Endometrial microvascular endothelial cells (primary cell): ENCODE results near the gene DNAJC30. TPM values are rescaled to one million over a fixed set of nuclear protein-coding genes. Genes with fewer than 3 reads are reported as not detected.
"Not testable (repeated sequence)": the region's sequence is repeated elsewhere in the genome, so short reads cannot be mapped to it uniquely, and the experiment has no call there.

Source experiments
- in situ Hi-C: cut with HindIII; loops from 2 replicates; pipeline ENCODE4 v1.10.0; 2017; ENCODE audit warnings: low sequenced_read_pairs, low pct_unique_long_range_greater_than_20kb; ENCODE audit errors: inconsistent ontology term
- total RNA-seq: library from RNA; depleted of rRNA; stranded (reverse); fragments of >200 nt; gene quantifications from one replicate; pipeline ENCODE4 v1.2.3, GENCODE V29; 2015; ENCODE audit errors: inconsistent ontology term

DNAJC30 gene
- total RNA-seq, 1 donor from 2014 or later = 5.0 TPM

DNA sequence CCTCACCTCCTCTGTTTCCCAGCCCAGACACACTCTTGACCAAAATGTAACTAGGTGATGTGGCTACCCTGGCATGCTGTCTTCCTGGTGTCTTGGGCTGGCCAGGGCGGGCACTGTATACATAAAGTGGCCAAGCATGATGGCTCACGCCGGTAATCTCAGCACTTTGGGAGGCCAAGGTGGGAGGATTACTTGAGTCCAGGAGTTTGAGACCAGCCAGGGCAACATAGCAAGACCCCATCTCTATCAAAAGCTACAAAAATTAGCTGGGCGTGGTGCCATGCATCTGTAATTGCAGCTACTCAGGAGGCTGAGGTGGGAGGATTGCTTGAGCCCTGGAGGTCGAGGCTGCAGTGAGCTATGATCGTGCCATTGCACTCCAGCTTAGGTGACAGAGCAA is 30.1 kb upstream of the DNAJC30 start:
- in situ Hi-C loops = not testable (repeated sequence)

DNA sequence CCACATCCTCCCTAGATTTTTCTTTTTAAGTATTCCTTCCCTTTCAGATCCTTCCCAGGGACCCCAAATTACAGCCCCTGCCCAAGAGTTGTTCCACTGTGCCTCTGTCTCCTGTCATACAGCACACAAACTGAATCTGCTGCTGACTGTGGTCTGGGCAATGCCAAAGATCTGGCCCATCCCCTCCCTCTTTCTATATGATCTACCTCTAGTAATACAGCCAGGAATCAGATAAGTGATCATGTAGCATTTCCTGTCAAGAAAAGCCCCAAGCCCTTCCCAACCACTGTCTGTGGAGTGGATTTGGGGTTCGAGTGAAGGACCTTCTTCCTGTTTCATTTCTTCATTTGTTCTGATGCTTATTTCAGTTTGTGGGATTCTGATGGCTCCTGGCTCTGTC is 29.5 kb upstream of the DNAJC30 start:
- in situ Hi-C loops = no loop called here

DNA sequence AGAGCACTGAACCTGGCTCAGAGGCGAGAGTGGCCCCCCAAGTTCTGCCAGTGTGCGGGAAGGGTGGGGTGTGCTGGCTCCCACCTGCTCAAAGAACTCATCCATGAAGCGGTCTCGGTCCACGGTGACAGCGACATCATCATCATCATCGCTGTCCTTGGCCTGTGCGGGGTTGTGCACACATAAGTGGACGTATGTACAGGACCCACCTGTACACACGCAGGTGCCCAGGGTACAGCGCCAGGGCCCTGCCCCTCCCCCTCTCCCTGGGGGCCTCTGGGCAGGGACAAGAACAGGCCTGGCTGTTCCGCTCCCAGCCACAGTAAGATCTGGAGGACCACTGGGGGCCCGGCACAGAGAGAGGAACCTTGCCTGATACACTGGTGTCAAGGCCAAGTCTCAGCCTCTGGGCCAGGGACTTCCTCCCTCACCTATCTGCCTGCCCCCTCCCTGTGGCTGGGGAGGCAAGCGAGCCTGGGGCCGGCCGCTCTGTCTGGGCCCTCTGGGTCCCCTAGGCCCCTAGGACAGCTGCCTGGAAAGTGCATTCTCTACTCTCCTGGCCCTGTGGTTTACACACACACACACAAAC is 25.8 kb upstream of the DNAJC30 start:
- in situ Hi-C loops = no loop called here

DNA sequence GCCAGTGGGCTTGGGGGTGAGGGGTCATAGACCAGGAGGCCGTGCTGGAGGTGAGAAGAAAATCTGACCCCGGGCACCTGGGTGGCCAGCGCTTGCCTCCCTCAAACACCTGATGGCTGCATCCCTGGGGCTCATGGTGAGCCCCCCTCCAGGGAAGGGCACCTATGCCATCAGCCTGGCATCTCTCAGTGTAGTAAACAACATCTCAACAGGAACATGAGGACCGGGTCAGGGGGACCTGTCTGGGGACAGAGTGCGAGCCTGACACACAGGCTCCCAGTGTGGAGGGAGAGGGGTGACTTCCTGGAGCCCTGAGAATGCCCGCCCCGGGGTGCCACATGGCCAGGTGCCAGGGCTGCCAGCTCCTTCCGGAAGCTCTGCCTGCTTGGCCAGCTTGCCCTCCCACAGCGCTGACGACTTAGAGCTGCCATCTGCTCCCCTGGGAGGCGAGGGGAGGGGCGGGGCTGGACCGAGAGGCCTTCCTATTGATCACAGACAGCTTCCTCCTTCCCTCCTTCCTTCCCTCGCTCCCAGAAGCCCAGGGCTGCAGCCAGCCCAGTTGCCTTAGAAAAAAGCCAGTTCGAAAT is 23.9 kb upstream of the DNAJC30 start:
- in situ Hi-C loops = no loop called here

DNA sequence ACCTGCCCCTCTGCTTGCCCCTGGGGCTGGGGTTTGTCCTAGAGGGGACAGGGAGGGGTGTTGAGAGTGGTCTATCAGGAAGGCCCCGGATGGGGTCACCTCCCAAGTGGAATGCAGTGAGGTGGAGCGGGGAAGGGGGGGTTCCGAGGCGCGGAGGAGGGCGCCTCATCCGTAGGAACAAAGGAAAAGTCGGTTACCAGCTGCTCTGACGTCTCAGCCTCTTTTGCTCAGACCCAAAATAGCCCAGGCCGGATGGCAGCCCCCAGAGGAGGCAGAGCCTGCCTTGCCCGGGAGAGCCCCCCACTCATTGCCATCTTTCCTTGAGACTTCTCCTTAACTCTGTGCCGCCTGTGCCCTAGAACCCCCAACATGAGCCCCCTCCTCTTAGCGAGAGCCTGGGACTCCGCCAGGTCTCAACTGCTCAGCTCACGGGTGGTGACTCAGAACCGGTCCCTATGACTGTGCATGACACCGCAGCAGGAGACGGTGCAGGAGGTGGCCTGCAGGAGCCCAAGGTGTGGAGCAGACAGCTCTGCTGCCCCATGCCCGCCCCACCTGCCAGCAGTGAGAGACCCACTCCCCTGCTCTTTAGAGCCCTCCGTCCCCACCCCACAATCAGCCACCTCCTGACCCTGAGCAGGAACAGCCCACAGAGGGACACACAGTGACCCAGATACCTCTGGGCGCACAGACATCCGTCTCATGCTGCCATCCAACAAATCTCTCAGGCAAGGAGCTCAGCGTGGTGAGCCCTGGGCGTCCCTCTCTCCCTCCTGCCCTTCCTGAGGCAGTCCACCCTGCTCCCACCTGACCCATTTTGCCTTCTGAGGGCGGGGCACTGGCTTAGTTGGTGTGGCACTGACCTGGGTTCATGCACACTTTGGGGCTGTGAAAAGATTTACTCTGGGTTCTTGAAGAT is 23.1 kb upstream of the DNAJC30 start:
- in situ Hi-C loops = no loop called here

DNA sequence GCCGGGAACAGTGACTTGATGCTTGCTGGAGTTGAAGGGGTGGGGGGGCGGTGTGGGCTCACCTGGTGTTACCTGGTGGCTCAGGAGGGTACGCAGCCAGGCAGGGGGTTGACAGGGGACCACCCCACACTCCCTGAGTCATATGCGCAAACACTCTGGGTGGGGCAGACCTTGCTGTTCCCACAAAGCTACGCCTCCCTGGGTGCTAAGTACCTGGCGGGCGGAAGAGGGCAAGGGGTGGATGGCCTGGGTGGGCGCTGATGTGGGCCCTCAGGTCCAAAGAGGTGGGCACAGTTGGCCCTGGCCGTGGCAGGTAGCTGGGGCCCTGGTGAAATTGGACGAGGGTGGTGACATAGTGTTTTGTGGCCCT is 22.3 kb upstream of the DNAJC30 start:
- in situ Hi-C loops = no loop called here

DNA sequence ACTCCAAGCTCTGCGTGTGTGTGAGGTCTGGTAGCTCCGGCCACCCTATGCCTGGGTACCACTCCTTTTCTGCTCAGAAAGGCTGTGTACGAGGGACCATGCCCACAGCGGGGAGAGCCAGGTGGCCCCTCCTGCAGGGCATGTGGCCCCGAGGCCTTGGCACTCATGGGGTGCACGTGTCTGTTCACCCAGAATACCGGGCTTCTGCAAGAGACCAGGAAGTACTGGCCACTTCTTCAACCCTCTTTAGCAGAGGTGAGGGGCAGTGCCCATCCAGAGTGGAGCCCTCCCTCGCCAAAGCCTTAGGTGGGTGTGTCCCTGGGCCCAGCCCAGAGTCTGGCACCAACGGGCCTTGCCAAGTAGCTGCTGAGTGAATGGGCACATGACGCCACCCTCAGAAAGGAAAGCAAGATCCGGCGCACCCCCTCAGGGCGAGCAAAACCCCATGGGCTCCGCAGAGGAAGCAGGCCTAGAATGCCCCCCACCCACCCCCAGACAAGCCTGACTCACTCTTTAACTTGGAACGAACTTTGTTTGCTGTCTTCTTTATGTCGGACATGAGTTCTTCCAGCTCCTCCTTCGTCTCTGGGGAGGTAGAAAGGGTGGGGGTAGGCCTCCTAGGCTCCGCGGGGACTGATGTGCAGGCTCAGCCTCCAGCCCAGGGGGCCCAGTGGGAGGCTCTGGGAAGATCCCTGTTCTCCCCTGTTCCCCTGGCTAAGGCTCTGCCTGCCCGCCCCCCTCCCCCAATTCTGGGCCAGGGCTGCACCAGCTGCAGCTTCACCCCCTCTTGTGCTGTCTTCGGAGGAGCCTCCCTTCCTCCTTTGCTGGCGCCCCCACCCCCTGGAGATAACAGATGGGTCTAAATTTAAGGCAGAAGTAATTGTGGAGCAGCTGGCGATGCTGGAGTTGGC is 21.6 kb upstream of the DNAJC30 start:
- in situ Hi-C loops = no loop called here

DNA sequence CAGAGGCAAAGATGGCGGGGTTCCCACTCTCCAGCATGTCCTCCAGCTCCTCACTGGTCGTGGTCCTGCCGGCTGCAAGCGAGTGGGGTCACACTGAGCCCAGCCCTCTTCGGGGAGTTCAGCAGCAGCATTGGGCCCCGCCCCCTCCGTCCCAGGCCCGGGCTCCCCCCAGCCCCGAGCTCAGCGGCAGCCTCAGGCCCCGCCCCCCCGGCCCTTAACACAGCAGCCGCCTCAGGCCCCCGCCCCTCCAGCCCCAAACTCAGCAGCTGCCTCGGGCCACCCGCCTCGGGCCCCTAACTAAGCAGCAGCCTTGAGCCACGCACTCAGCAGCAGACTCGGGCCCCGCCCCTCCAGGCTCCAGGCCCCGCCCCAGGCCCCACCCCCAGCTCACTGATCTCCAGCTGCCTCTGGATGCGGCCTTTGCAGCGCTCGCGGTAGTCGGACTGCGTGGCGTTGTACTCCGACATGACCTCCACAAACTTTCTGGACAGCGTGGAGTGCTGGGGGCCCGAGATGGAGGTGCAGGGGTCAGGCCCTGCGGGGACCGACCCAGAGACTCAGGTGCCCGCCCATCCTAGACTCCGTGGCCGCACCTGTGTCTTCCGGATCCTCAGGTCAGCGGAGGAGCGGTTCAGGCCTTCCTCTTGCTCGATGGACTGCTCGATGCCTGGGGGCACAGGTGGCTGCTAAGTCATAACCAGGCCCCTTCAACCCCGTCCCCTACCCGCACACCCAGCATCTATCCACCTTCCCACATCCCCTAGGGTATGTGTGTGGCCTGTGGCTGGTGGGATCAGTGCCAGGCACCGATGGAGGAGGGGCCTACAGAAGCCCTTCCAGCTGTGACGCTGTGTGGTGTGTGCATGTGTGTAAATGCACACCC is 20.7 kb upstream of the DNAJC30 start:
- in situ Hi-C loops = no loop called here

DNA sequence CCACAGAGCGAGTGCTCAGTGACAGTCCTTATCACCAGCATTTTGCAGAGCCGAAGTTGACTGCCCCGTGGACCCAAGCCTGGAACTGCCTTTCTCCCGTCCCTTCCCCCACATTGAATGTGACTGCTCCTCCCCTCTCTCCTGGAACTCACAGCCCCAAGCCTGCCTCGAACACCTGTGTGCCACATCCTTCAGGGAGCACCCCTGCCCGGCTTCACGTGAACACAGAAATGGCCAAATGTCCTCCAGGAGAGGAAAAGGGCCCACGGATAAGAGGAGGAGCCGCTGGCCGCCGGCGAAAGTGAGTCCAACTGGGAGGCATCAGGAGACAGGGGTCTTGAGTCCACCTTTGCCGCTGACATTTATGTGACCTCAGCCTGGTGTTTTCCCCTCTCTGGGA is 20.0 kb upstream of the DNAJC30 start:
- in situ Hi-C loops = no loop called here

DNA sequence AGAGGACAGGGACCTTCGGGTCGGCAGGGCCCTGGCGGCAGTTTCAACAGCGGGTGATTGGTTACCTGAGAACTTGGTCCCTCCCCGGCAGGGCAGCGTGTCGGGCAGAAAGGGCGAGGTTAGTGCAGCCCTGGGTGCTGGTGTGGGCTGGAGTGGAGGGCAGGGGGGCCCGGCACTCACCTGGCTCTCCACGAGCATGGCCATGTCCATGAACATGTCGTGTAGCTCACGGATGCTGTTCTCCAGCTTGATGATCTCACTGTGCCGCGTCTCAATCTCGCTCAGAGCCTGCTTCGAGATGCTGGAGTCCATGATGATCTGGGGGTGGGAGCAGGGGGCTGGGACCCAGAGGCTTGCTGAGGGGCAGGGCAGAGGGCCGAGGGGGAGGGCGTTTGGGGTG is 19.4 kb upstream of the DNAJC30 start:
- in situ Hi-C loops = no loop called here

DNA sequence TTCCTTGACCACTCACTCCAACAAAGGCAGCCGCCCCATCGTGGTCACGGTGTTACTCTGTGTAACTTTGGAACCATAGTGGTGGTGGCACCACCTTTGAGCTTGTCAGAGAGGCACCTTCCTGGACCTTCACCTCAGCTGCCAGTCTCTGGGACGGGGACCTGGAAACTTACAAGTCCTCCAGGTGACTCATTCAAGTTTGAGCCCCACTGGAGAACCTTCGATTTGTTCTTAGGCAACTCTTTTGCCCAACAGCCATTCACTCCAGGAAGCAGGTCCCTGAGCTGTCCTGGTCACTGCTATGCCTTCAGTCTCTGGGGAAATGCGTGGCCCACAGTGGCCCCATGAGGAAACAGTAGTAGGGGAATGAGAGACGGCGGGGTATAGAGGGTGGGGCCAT is 19.0 kb upstream of the DNAJC30 start:
- in situ Hi-C loops = no loop called here

DNA sequence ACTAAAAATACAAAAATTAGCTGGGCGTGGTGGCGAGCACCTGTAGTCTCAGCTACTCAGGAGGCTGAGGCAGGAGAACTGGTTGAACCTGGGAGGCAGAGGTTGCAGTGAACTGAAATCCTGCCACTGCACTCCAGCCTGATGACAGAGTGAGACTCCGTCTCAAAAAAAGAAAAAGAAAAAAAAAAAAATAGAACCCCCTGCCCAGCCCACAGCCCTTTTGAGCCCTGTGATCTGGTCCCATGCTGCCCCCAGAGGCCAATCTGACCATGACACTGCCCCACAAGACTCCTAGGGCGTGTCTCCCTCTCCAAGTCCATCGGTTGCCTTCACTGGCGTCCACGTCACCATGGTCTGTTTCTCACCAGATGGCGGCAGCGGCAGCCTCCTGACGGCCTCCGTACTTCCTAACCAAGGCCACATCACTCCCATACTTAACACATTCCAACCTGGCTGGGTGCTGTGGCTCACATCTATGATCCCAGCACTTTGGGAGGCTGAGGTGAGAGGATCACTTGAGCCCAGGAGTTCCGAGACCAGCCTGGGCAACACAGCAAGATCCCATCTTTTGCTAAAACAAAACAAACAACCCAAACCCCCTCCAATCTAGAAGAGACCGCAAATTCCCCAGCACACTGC is 18.2 kb upstream of the DNAJC30 start:
- in situ Hi-C loops = no loop called here

DNA sequence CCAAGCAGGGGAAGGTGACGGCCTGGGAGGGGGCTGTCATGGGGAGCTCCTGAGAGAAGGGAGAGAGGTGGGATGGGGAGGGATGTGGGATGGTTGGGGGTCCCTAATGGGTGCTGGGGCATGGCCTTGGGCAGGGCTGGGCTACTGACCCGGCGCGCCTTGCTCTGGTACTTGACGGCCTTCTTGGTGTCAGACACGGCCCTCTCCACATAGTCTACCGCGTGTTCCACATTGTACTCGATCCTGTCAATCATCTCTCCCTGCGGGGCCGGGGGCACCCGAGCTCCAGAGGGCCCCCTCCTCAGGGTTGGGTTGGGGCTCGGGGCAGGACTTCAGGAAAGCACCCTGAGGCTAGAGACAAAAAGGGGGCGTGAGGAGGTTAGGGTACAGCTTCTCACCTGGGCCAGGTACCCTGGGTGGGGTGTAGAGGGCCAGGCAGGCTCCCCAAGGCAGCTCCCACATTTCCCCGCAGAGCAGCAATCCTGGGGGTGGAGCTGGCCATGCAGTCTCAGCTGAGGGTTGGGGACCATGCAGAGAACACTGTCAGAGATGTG is 17.4 kb upstream of the DNAJC30 start:
- in situ Hi-C loops = no loop called here

DNA sequence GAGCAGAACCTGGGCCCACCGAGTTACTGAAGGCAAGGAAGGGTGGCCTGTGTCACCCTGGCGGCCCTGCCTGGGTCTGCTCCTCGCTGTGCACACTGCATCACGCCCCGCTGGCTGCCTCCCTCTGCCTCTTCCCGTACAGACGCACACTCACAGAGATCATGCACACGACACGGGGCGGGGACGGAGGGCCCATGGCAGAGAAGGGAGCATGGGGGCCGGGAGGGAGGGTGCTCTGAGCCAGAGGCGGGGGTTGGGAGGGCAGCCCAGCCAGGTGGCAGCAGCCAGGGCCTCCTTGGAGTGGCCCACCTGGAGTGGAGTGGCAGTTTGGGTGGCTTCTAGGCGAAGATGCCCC is 16.8 kb upstream of the DNAJC30 start:
- in situ Hi-C loops = no loop called here

DNA sequence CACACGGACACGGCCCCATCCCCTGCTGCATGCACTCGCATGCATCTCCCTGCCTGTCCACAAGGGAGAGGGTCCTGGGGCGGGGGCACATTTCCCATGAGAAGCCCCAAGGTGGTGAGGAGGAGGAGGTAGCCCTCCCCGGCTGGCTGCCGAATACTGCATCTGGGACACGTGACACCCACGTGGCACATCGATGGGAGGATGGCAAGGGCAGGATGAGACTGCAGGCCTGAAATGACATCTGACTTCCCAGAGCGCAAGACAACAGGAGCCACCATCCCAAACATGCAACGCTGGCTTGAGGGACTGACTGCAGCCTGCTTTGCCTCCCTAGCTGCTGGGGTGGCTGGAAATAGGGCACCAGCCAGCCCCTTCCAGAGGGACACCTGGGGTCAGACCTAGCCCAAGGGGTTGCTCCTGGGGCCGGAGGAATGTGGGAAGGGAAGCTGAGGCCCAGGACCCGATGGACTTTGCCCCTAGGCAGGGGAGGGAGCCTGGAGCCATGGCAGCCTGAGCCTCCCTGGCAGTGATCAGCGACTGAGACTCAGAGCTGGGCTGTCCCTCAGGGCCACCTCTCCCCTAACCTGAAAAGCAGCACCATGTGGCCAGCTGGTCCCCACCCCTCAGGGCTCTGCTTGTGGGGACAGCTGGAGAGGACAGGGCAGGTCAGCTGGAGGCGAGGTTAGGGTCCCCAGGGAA is 16.3 kb upstream of the DNAJC30 start:
- in situ Hi-C loops = no loop called here

DNA sequence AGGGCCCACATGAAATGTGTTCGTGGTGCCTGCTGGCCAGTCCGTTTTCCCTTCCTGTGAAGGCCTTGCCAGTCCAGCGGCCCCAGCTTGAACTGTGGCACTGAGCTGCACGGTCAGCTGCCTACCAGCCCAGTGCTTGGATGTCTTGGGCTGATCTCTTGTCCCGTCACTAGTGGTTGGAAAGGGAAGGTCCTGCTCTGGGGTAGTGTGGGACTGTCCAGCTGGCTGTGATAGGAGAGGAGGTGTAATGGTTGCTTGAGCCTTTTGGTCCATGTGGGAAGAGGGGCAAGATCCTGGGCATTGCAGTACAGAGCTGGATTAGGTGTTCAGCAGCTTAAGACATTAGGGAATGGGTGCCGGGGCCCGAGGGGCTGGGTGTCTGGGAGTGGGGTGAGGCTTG is 15.2 kb upstream of the DNAJC30 start:
- in situ Hi-C loops = no loop called here

DNA sequence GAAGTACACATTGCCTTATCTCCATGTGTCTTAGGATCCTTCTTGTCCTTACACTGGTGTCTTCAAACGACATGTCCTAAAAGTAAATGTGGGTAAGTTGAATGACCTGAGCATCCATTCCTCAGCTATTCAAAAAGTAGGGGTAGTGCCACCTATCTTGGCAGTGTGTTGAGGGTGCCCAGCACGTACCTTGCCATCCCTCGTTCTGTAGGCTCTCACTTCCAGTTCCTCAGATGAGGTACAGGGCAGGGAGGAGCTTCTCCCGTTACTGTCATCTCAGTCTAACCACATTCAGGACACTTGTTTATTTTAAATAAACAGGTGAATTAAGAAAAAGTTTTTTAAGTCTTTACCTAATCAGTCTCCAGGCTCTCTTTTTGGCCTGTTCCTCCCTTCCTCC is 13.1 kb upstream of the DNAJC30 start:
- in situ Hi-C loops = no loop called here
